Lower leg skin (tissue), 3 donors: ENCODE measurements around the gene NFATC2.

ENCODE experiments used
- CTCF ChIP-seq, 3 donors: fragments of 450-650 bp; IDR thresholded peaks; one replicate each; pipeline ENCODE4 v1.5.1; 2016; ENCODE audit warnings: antibody characterized with exemption in 3 of 3, mild to moderate bottlenecking in 3 of 3, moderate library complexity in 2 of 3
- POLR2A ChIP-seq, 2 donors: fragments of 450-650 bp; IDR thresholded peaks; one replicate each; pipeline ENCODE4 v1.6.1; 2016 to 2017; ENCODE audit warnings: antibody characterized with exemption in 2 of 2, mild to moderate bottlenecking in 1 of 2, moderate library complexity in 1 of 2

- TF ChIP-seq CTCF (IDR thresholded peaks at IDR 0.05) (no peak), POLR2A (IDR thresholded peaks at IDR 0.05) (no peak)
Measured at GRCh38 chr20:51496964-51497363, 45.6 kb downstream of the NFATC2 start.
